ENCODE measurements around the gene ROBO4.
A peak's percentile ranks its signal among the peaks of the same experiment; 100 is the strongest.

DNA sequence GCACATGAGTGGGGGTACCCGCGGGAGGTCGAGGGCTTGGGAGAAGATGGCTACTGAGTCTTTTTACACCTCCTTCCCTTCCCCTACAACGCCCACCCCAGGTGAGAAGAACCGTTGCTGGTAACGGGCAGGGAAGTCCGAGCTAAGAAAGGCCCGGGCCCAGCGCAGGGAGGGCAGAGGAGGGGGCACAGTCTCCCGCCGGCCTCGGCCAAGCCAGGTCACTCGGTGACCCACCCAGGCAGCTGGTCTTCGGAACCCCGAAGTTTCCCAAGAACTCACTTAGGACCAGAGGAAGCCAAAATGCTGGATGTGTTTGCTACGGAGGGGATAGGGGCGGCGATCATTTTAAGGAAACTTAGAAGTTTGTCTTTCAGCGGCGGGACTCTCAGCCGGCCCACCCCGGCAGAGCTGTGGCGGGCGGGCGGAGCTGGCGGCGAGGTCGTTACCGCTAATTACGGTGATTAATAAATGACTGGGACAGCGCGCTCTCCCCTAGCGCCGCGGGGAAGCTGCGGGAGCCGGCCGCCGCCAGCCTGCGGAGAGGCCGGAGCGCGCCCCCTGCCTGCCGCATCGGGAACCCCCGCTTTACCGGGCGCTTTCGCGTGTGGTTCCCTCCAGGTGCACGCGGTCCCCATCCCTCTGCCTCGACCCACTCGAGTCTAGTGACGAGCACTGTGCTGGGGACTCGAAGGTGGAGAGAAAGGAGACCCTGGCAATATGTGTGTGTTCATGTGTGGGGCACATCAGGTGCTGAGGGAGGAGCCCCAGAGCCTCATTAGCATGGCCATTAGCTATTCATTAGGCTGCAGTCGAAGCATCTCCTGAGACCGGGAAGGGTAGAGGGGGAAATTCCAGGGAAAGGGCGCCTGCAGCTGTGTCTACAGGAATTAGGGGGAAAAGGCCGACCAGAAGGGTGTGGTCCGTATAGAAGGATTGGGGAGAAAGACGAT lies 31.5 kb downstream of the ROBO4 start:
- TF ChIP-seq, protein P1, sequence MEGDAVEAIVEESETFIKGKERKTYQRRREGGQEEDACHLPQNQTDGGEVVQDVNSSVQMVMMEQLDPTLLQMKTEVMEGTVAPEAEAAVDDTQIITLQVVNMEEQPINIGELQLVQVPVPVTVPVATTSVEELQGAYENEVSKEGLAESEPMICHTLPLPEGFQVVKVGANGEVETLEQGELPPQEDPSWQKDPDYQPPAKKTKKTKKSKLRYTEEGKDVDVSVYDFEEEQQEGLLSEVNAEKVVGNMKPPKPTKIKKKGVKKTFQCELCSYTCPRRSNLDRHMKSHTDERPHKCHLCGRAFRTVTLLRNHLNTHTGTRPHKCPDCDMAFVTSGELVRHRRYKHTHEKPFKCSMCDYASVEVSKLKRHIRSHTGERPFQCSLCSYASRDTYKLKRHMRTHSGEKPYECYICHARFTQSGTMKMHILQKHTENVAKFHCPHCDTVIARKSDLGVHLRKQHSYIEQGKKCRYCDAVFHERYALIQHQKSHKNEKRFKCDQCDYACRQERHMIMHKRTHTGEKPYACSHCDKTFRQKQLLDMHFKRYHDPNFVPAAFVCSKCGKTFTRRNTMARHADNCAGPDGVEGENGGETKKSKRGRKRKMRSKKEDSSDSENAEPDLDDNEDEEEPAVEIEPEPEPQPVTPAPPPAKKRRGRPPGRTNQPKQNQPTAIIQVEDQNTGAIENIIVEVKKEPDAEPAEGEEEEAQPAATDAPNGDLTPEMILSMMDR (IDR thresholded peaks at IDR 0.05; ENCODE audit: insufficient read depth, low read depth, low read length) = peak; percentile 42
- TF ChIP-seq EZH2 (IDR thresholded peaks at IDR 0.05; ENCODE audit: insufficient read depth, low read length) = peak; percentile 86
